GM19372 (cell line): ENCODE data around the gene PRR13.
"Not testable (repeated sequence)": the region's sequence is repeated elsewhere in the genome, so short reads cannot be mapped to it uniquely, and the experiment has no call there.

ENCODE experiments used
- ATAC-seq: cut with Tn5 transposase; IDR thresholded peaks from one replicate; pipeline ENCODE4 v1.9.1; 2021; ENCODE audit warnings: mild to moderate bottlenecking, low read depth, moderate library complexity; ENCODE audit not compliant: unreplicated experiment

Gene PRR13

GRCh38 chr12:53441040-53441833 lies at the start of gene PRR13:
PRR13 (plus strand) TSS chr12:53441734; CDS start chr12:53442715, 981 bp downstream.
- ATAC-seq, result peak; percentile 98

GRCh38 chr12:53399896-53400295 lies 41.6 kb upstream of the PRR13 start:
- ATAC-seq, result no peak

- not testable (repeated sequence) for ATAC-seq
Observed at GRCh38 chr12:53402351-53402750, 39.2 kb upstream of the PRR13 start.

GRCh38 chr12:53402871-53403270 lies 38.7 kb upstream of the PRR13 start:
- ATAC-seq, result no peak

GRCh38 chr12:53410951-53411350 lies 30.6 kb upstream of the PRR13 start:
- no peak for ATAC-seq

- ATAC-seq, result no peak
Observed at GRCh38 chr12:53413485-53414204, 27.9 kb upstream of the PRR13 start.

- ATAC-seq, result no peak
Observed at GRCh38 chr12:53414756-53415417, 26.6 kb upstream of the PRR13 start.

- ATAC-seq, result not testable (repeated sequence)
Observed at GRCh38 chr12:53415752-53416389, 25.7 kb upstream of the PRR13 start.

GRCh38 chr12:53417291-53417816 lies 24.2 kb upstream of the PRR13 start:
- not testable (repeated sequence) for ATAC-seq

GRCh38 chr12:53418221-53418620 lies 23.3 kb upstream of the PRR13 start:
- ATAC-seq, result no peak

- no peak for ATAC-seq
Observed at GRCh38 chr12:53419756-53420155, 21.8 kb upstream of the PRR13 start.

GRCh38 chr12:53422247-53422646 lies 19.3 kb upstream of the PRR13 start:
- not testable (repeated sequence) for ATAC-seq

GRCh38 chr12:53423597-53423996 lies 17.9 kb upstream of the PRR13 start, which contains the start of gene AMHR2:
AMHR2 (plus strand) TSS chr12:53423855; CDS start chr12:53423935, 80 bp downstream.
- no peak for ATAC-seq

GRCh38 chr12:53424626-53425514 lies 16.7 kb upstream of the PRR13 start:
- no peak for ATAC-seq

- ATAC-seq, result no peak
Observed at GRCh38 chr12:53425515-53426150, 15.9 kb upstream of the PRR13 start.

GRCh38 chr12:53427905-53428594 lies 13.5 kb upstream of the PRR13 start:
- ATAC-seq, result no peak

- ATAC-seq, result no peak
Observed at GRCh38 chr12:53428741-53429140, 12.8 kb upstream of the PRR13 start.

GRCh38 chr12:53430116-53430515 lies 11.4 kb upstream of the PRR13 start:
- ATAC-seq, result no peak
